Measurements from ENCODE around the gene RNASEH2B. TPM values are rescaled to one million over a fixed set of nuclear protein-coding genes. Genes with fewer than 3 reads are reported as not detected.

RNASEH2B gene
- total and polyA plus RNA-seq, 2 donors (not counting 1 experiment from before 2014, with no cell fraction given) = 64.0 to 151 TPM

DNA sequence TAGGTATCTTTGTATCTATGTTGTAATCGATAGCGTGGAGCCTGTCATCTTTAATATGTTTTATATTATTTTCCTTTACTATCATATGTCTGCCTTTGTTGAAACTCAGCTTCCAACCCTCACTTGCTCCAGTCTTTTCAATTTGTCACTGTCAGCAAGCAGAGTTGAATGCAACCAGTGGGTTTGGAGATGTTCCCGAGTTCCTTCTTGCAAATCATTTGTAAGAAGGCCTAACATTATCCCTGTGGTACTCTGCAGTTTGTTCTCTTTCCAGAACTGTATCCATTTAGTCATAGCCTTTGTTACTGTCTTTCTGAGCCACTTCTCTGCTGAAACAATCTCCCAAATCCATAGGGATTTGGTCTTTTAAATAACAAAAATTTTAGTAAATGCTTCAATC lies 41.8 kb downstream of the RNASEH2B start:
- Mint-ChIP-seq H3K9me3 (ENCODE audit: insufficient read depth) (no peaks in the 10 kb centered on the region), H3K27ac (no peak overlapping the region), H3K4me1 (no peaks in the 10 kb centered on the region), H3K27me3 (no peaks in the 10 kb centered on the region), H3K4me3 (no peak overlapping the region)
- Histone ChIP-seq H3K4me2 (replicated peaks; ENCODE audit: low read depth, low read length, poor library complexity, severe bottlenecking) (no peak overlapping the region), H3K9ac (ENCODE audit: low read length) (no peak overlapping the region), H3K27me3 (replicated peaks in 1 of 4; ENCODE audit: control extremely low read depth in 1 of 4, control insufficient read depth in 3 of 4, insufficient read depth in 4 of 4, low read length in 3 of 4) (no peaks in the 10 kb centered on the region), H4K20me1 (ENCODE audit: control insufficient read depth, insufficient read depth, low read length, poor library complexity, severe bottlenecking) (peaks cover 8% of the 10 kb centered on the region), H2AFZ (ENCODE audit: insufficient read depth, low read depth, low read length, poor library complexity, severe bottlenecking) (no peak overlapping the region), H3K4me1 (ENCODE audit: control insufficient read depth in 2 of 2, insufficient read depth in 2 of 2, low read length in 2 of 2) (no peaks in the 10 kb centered on the region), H3K79me2 (ENCODE audit: control insufficient read depth, insufficient read depth, low read length) (no peaks in the 10 kb centered on the region), H3K36me3 (replicated peaks in 1 of 2; ENCODE audit: control extremely low read depth in 1 of 2, control insufficient read depth in 1 of 2, extremely low read depth in 1 of 2, insufficient read depth in 2 of 2, low read length in 1 of 2) (peaks cover 10 to 67% of the 10 kb centered on the region in 2 experiments), H3K9me3 (ENCODE audit: control extremely low read depth in 1 of 3, control insufficient read depth in 2 of 3, insufficient read depth in 1 of 3, low read length in 2 of 3) (no peaks in the 10 kb centered on the region), H3K4me3 (ENCODE audit: control extremely low read depth in 1 of 5, extremely low read depth in 1 of 5, insufficient read depth in 1 of 5, low read depth in 2 of 5, low read length in 4 of 5) (no peak overlapping the region), H3K27ac (ENCODE audit: low read length in 2 of 2) (no peak overlapping the region)
- intact Hi-C loops (cut with micrococcal nuclease) = no loop called here
- TF ChIP-seq CTCF (IDR thresholded peaks at IDR 0.05) (no peak), EZH2 (IDR thresholded peaks at IDR 0.05; ENCODE audit: borderline replicate concordance, insufficient read depth, low read depth, low read length, poor library complexity, severe bottlenecking) (no peak)
- CTCF ChIA-PET = no interaction called here
- POLR2A ChIA-PET = no interaction called here
- ATAC-seq (ENCODE audit: low read depth) (no peak), DNase-seq (no peak)
- 100% methylated on average over 1 of the region's 3 CpGs for WGBS (ENCODE audit: insufficient coverage)

- Histone ChIP-seq H3K4me1 (ENCODE audit: control insufficient read depth in 2 of 2, insufficient read depth in 2 of 2, low read length in 2 of 2) (peaks cover 0 to 6% of the 10 kb centered on the region in 2 donors), H4K20me1 (ENCODE audit: control insufficient read depth, insufficient read depth, low read length, poor library complexity, severe bottlenecking) (peaks cover 8% of the 10 kb centered on the region), H3K27me3 (replicated peaks in 1 of 4; ENCODE audit: control extremely low read depth in 1 of 4, control insufficient read depth in 3 of 4, insufficient read depth in 4 of 4, low read length in 3 of 4) (no peaks in the 10 kb centered on the region), H3K36me3 (replicated peaks in 1 of 2; ENCODE audit: control extremely low read depth in 1 of 2, control insufficient read depth in 1 of 2, extremely low read depth in 1 of 2, insufficient read depth in 2 of 2, low read length in 1 of 2) (peaks cover 12 to 64% of the 10 kb centered on the region in 2 experiments), H3K4me3 (ENCODE audit: control extremely low read depth in 1 of 5, extremely low read depth in 1 of 5, insufficient read depth in 1 of 5, low read depth in 2 of 5, low read length in 4 of 5) (no peak overlapping the region), H2AFZ (ENCODE audit: insufficient read depth, low read depth, low read length, poor library complexity, severe bottlenecking) (no peak overlapping the region), H3K27ac (ENCODE audit: low read length in 2 of 2) (no peak overlapping the region), H3K4me2 (replicated peaks; ENCODE audit: low read depth, low read length, poor library complexity, severe bottlenecking) (no peak overlapping the region), H3K9me3 (ENCODE audit: control extremely low read depth in 1 of 3, control insufficient read depth in 2 of 3, insufficient read depth in 1 of 3, low read length in 2 of 3) (no peaks in the 10 kb centered on the region), H3K79me2 (ENCODE audit: control insufficient read depth, insufficient read depth, low read length) (no peaks in the 10 kb centered on the region), H3K9ac (ENCODE audit: low read length) (no peak overlapping the region)
- 100% methylated on average over 4 of the region's 4 CpGs for WGBS (ENCODE audit: insufficient coverage)
- Mint-ChIP-seq H3K4me1 (peaks cover 12% of the 10 kb centered on the region), H3K9me3 (ENCODE audit: insufficient read depth) (no peaks in the 10 kb centered on the region), H3K27me3 (no peaks in the 10 kb centered on the region), H3K27ac (no peak overlapping the region), H3K4me3 (no peak overlapping the region)
- CTCF ChIA-PET = no interaction called here
- TF ChIP-seq EZH2 (IDR thresholded peaks at IDR 0.05; ENCODE audit: borderline replicate concordance, insufficient read depth, low read depth, low read length, poor library complexity, severe bottlenecking) (no peak), CTCF (IDR thresholded peaks at IDR 0.05) (no peak)
- ATAC-seq (ENCODE audit: low read depth) (no peak), DNase-seq (no peak)
- intact Hi-C loops (cut with micrococcal nuclease) = no loop called here
- POLR2A ChIA-PET = no interaction called here
These were observed 45.6 kb downstream of the RNASEH2B start for GRCh38 chr13:50955241-50955640.
